Tibial nerve (tissue), 4 donors: ENCODE data around the gene KIF20B. TPM values are rescaled to one million over a fixed set of nuclear protein-coding genes. Genes with fewer than 3 reads are reported as not detected.
"Not testable (repeated sequence)": the region's sequence is repeated elsewhere in the genome, so short reads cannot be mapped to it uniquely, and the experiment has no call there.

ENCODE experiments used
- DNase-seq, 2 donors: peaks; one replicate each; pipeline ENCODE4 v3.0.0-alpha.2; 2019; ENCODE audit warnings: low spot score in 2 of 2
- H3K27ac ChIP-seq, 4 donors: fragments of 200-600 bp; sonication (generic) in 3 of 4; one replicate each; pipeline ENCODE4 v1.5.1; 2017 to 2019; ENCODE audit warnings: mild to moderate bottlenecking in 1 of 4
- H3K27me3 ChIP-seq, 2 donors: fragments of 200-600 bp; sonication (generic) in 1 of 2; one replicate each; pipeline versions ENCODE4 v1.5.1 to v1.6.0; 2017 to 2019
- H3K36me3 ChIP-seq, 3 donors: fragments of 200-600 bp; sonication (generic); one replicate each; pipeline ENCODE4 v1.5.1; 2018 to 2019
- H3K4me1 ChIP-seq, 4 donors: fragments of 200-600 bp; sonication (generic) in 3 of 4; one replicate each; pipeline ENCODE4 v1.5.1; 2017 to 2019
- H3K4me3 ChIP-seq, 4 donors: fragments of 200-600 bp; sonication (generic) in 3 of 4; one replicate each; pipeline ENCODE4 v1.5.1; 2017 to 2019; ENCODE audit warnings: mild to moderate bottlenecking in 1 of 4, moderate library complexity in 1 of 4
- H3K9me3 ChIP-seq, 4 donors: fragments of 200-600 bp; sonication (generic) in 3 of 4; one replicate each; pipeline ENCODE4 v1.5.1; 2017 to 2019
- EP300 ChIP-seq, 2 donors: sonication (generic); formaldehyde crosslinking; IDR thresholded peaks; one replicate each; pipeline ENCODE4 v1.6.1; 2017; ENCODE audit warnings: antibody characterized with exemption in 2 of 2, mild to moderate bottlenecking in 1 of 2
- POLR2A ChIP-seq, 2 donors: fragments of 450-650 bp; IDR thresholded peaks; one replicate each; pipeline ENCODE4 v1.6.1; 2017; ENCODE audit warnings: antibody characterized with exemption in 2 of 2, mild to moderate bottlenecking in 2 of 2, moderate library complexity in 2 of 2
- WGBS, 2 donors: methylation state at CpG; one replicate each; pipeline ENCODE4 v1.1.5; 2018; 5-methylcytosine and 5-hydroxymethylcytosine counted together
- total RNA-seq, 4 donors: library from RNA; depleted of rRNA; stranded (reverse); fragments of >200 nt; gene quantifications; one replicate each; pipeline ENCODE4 v1.1.0, GENCODE V29; 2016
- TF ChIP-seq, protein P1 (sequence below), 5 experiments: fragments of 200-600 bp in 3 of 5; fragments of 450-650 bp in 2 of 5; sonication (generic) in 3 of 5; IDR thresholded peaks; one replicate each; pipeline ENCODE4 v1.5.1; 2016 to 2019; ENCODE audit warnings: antibody characterized with exemption in 5 of 5, mild to moderate bottlenecking in 3 of 5, moderate library complexity in 2 of 5

The KIF20B gene
- total RNA-seq, 4 donors from 2014 or later = 1.6 to 4.8 (median 2.3) TPM

DNA sequence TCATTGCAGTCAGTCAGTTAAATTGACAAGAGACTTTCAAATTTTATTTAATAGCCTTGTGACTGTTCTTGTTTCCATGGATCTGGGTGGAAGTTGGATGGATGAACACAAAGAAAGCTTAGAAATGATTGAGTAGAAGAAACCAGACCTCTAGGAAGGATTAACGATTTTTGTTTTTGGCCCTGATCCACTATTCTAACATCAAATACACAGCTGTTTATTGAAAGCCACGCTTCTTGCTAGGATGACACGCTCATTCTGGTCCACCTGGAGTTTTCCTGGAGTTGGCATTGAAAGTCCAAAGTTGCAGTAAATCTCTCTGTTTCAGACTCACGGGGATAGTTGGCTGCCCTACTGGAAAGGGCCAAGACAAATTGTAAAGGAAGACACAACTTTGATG is 108.4 kb downstream of the KIF20B start:
- no peak for TF ChIP-seq POLR2A (IDR thresholded peaks at IDR 0.05)
- TF ChIP-seq, protein P1, sequence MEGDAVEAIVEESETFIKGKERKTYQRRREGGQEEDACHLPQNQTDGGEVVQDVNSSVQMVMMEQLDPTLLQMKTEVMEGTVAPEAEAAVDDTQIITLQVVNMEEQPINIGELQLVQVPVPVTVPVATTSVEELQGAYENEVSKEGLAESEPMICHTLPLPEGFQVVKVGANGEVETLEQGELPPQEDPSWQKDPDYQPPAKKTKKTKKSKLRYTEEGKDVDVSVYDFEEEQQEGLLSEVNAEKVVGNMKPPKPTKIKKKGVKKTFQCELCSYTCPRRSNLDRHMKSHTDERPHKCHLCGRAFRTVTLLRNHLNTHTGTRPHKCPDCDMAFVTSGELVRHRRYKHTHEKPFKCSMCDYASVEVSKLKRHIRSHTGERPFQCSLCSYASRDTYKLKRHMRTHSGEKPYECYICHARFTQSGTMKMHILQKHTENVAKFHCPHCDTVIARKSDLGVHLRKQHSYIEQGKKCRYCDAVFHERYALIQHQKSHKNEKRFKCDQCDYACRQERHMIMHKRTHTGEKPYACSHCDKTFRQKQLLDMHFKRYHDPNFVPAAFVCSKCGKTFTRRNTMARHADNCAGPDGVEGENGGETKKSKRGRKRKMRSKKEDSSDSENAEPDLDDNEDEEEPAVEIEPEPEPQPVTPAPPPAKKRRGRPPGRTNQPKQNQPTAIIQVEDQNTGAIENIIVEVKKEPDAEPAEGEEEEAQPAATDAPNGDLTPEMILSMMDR (IDR thresholded peaks at IDR 0.05) = no peak
- no peak for TF ChIP-seq EP300 (IDR thresholded peaks at IDR 0.05)
- WGBS, 2 donors = 65 to 68% methylated on average over 4 of the region's 4 CpGs

DNA sequence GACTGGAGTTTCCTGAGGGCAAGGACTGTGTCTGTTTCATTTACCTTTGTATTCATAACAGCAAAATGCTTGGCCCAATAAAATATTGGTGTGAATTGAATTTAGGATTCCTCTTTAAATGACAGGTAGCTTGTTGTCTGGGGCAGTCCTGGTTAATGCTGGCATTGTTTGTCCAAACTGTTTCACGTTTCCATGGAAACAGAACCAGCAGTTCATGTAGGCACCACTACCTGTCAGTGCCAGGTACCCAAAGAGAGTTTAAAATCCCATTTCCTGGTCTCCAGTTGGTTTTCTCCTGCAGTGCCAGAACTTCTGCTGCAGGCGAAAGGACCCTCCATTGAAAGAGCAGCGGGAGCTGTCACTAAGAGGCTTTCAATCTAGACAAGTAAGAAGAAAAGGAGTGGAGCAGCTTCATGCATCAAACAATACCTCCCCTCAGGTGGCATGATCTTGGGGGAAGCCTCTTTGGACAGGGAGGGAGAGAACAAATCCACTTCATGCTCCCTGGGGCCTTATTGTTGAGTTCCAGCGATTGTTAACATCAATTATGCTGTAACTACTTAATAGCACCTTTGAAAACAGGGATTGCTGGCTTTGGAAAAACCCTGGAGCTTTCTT is 109.6 kb downstream of the KIF20B start:
- H3K4me1 ChIP-seq = no peaks in the 10 kb centered on the region
- no peaks in the 10 kb centered on the region for H3K27me3 ChIP-seq
- no peaks in the 10 kb centered on the region for H3K9me3 ChIP-seq
- no peak for TF ChIP-seq EP300 (IDR thresholded peaks at IDR 0.05)
- TF ChIP-seq POLR2A (IDR thresholded peaks at IDR 0.05) = no peak
- H3K4me3 ChIP-seq = no peak overlapping the region
- 53 to 75% methylated on average over 4 of the region's 4 CpGs for WGBS, 2 donors
- no peak overlapping the region for H3K27ac ChIP-seq
- no peaks in the 10 kb centered on the region for H3K36me3 ChIP-seq
- no peak for DNase-seq

More for the DNA sequence above, 108.4 kb downstream of the KIF20B start:
- DNase-seq = no peak
- no peaks in the 10 kb centered on the region for H3K27me3 ChIP-seq
- no peak overlapping the region for H3K4me3 ChIP-seq
- no peaks in the 10 kb centered on the region for H3K36me3 ChIP-seq
- H3K9me3 ChIP-seq = no peaks in the 10 kb centered on the region
- no peak overlapping the region for H3K27ac ChIP-seq
- H3K4me1 ChIP-seq = no peaks in the 10 kb centered on the region

DNA sequence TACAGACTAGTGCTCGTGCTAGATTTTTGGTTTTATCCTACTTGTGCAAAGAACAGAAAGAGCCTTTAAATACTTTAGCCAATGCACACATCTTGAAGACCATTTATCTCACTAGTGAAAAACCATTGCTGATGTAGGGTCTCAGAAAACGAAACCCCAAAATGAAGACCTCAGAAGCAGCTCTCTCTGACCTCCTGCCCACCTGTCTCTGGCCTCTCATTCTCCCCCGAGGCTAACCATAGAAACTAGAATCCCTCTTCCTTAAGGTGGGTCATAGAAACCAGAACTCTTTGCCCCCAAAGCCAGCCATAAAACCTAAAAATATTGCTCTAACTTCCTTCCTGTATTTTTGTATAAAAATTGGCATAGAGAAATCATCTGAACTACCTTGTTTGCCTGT is 112.2 kb downstream of the KIF20B start:
- 57 to 64% methylated on average over 3 of the region's 3 CpGs for WGBS, 2 donors
- DNase-seq = no peak
- TF ChIP-seq POLR2A (IDR thresholded peaks at IDR 0.05) (no peak), EP300 (IDR thresholded peaks at IDR 0.05) (no peak)
- TF ChIP-seq, protein P1 (IDR thresholded peaks at IDR 0.05) = no peak
- H3K27ac ChIP-seq = no peak overlapping the region
- H3K4me1 ChIP-seq = no peaks in the 10 kb centered on the region
- no peaks in the 10 kb centered on the region for H3K36me3 ChIP-seq
- no peaks in the 10 kb centered on the region for H3K27me3 ChIP-seq
- H3K9me3 ChIP-seq = no peaks in the 10 kb centered on the region
- no peak overlapping the region for H3K4me3 ChIP-seq

DNA sequence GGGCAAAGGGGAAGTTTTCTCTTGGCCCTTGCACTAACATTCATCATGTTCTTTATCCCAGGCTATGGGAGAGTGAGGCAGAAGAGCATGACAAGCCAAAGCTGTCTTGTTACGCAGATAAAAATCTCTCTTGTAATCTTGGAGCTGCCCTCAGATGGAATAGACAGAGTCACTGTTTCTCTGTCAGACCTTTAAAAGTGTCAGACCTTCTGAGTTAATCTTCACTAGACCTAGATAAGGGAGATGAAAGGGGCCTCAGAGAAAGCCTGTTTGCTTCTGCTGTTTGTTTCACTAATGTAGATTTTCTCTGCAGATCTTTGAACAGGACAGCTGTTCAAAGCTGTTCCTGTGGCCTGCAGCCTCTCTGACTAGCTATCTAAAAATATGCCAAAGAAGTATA is 112.9 kb downstream of the KIF20B start:
- no peak for DNase-seq
- WGBS, 2 donors = 89 to 96% methylated on average over 1 of the region's 1 CpG
- Histone ChIP-seq H3K4me1 (no peaks in the 10 kb centered on the region), H3K9me3 (no peaks in the 10 kb centered on the region), H3K27me3 (no peaks in the 10 kb centered on the region), H3K27ac (no peak overlapping the region), H3K36me3 (no peaks in the 10 kb centered on the region), H3K4me3 (no peak overlapping the region)
- TF ChIP-seq, protein P1 (IDR thresholded peaks at IDR 0.05) = no peak
- TF ChIP-seq EP300 (IDR thresholded peaks at IDR 0.05) (no peak), POLR2A (IDR thresholded peaks at IDR 0.05) (no peak)

DNA sequence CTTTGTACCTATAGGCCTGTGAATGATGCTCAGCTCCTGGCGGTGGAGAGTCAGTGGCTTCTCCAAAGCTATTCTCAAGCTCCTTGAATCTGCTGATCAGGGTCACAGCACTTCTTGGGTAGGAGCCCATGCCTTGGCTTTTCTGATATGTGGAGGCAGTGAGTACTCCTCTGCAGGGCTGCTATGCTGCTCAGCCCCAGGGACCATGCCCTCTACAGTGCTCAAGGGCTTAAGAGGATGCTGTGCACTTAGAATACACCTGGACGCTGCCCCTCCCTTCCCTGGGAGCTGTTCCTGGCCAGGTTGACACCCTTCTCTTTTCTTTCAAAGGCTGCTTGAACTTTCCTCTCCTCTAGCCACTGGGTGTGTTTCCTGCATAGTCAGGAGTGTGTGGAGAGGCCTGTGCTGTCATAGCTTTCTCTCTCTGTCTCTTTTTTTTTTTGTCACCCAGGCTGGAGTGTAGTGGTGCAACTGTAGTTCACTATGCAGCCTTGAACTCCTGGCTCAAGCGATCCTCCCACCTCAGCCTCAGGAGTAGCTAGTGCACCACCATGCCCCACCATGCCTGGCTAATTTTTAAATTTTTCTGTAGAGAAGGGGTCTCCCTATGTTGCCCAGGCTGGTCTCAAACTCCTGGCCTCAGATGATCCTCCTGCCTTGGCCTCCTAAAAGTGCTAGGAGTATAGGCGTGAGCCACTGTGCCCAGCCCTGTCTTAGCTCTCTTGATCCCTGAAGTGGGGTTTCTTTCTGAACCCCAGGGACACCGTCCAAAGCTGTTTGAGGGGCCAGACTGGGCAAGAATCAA is 113.9 kb downstream of the KIF20B start:
- Histone ChIP-seq H3K27ac (no peak overlapping the region), H3K36me3 (no peaks in the 10 kb centered on the region), H3K4me3 (no peak overlapping the region), H3K9me3 (no peaks in the 10 kb centered on the region), H3K4me1 (no peaks in the 10 kb centered on the region), H3K27me3 (no peaks in the 10 kb centered on the region)
- no peak for DNase-seq
- TF ChIP-seq POLR2A (IDR thresholded peaks at IDR 0.05) (no peak), EP300 (IDR thresholded peaks at IDR 0.05) (no peak)
- TF ChIP-seq, protein P1 (IDR thresholded peaks at IDR 0.05) = no peak
- 92 to 93% methylated on average over 5 of the region's 5 CpGs for WGBS, 2 donors

DNA sequence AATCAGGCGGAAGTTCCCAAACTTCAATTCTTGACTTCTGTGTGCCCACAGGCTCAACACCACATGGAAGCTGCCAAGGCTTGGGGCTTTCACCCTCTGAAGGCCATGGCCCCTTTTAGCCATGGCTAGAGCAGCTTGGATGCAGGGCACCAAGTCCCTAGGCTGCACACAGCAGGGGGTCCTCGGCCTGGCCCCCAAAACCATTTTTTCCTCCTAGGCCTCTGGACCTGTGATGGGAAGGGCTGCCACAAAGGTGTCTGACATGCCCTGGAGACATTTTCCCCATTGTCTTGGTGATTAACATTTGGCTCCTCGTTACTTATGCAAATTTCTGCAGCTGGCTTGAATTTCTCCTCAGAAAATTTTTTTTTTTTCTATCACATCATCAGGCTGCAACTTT is 117.6 kb downstream of the KIF20B start:
- not testable (repeated sequence) for H3K36me3 ChIP-seq, H3K27me3 ChIP-seq, H3K4me3 ChIP-seq, H3K27ac ChIP-seq, H3K9me3 ChIP-seq, DNase-seq, H3K4me1 ChIP-seq
- WGBS, 2 donors = 85 to 88% methylated on average over 3 of the region's 3 CpGs
